CD4-positive, alpha-beta T cell treated with Interleukin-17A for 1 hour (primary cell): ENCODE data around the gene RGS4.
A peak's percentile ranks its signal among the peaks of the same experiment; 100 is the strongest.
"Not testable (repeated sequence)": the region's sequence is repeated elsewhere in the genome, so short reads cannot be mapped to it uniquely, and the experiment has no call there.

Experiments used
- DNase-seq: peaks from one replicate; pipeline ENCODE4 v3.0.0-alpha.2; 2020

RGS4 gene

DNA sequence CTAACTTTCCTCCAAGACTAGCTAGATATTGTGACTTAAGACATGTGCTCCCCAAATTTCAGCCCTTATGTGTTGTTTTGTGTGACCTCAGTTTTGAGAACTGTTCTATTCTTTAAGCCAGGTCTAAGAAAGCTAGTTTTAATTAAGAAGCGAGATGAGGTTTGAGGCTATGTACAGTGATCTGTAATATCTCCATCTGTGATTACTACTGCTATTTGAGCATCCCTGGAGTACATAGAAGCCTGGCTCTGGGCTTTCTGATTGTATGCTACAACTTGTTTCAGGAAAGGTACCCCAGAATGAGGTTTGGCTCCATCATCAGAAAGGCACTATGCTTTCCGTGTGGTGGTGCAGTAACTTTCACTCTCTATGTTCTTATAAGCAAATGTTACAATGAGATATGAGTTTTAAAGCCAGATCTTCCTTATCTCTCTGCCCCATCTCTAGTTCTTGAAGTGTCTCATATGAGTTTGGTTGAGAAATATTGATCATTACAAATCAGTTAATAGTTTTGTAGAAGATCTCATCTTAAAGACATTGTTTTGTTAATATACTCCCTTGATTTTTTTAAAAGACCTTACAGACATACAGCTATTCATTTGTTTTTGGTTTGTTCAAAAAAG, 605 bp downstream of the RGS4 start:
- DNase-seq, result no peak

DNA sequence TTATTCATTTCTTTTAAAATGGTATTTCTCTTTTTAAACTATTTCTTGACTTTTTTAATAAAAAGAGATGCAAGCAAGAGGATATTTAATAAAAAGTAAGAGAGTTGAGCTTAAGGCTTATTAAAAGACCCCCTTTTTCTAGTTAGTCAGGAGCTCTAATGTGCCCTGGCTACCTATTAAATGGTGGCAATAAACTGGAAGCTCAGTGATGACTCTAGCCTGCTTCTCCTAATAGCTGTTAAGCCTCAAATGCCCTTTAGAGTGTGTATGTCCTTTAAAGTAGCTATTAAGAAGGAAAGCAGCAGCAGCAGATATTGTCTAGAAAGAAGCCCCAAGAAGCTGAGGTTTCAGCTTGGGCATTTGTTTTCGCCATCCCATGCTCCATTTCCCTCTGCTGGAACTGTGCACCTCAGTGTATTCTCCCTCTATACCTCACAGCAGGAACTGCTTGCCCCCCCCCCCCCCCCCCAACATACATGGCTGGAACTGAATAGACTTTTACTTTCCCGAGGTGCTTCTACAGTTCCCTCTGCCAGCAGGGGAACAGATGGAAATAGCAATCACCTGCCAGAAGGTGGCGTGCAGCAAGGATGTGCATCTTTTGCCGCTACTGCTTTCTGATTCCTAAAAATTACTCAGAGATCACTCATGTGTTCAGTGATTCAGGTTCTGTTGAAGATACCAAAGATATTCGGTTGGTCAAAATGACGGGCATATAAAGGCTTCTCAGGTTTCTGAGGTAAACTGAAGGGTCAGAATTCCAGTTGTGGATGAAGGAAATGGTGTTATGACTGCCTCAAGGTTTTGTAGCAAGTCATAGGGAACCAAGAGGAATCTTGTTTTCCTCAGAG, 2.5 kb downstream of the RGS4 start:
- DNase-seq, result peak; percentile 34

DNA sequence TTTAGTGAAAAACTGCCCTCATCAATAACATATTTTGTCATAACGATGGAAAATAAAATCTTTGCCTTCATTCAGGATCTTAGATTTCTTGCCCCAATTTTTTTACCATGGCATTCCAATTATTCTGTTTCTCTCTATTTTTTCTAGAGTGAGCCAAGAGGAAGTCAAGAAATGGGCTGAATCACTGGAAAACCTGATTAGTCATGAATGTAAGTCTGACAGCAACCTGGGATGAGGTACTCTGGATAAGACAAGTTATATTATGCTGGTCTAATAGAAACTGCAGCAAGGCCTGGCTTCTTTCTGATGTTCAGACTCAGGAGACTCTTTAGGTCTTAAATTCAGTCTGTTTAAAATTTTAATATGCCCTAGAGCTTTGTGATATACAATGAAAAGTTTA, 3.5 kb downstream of the RGS4 start:
- DNase-seq, result no peak

DNA sequence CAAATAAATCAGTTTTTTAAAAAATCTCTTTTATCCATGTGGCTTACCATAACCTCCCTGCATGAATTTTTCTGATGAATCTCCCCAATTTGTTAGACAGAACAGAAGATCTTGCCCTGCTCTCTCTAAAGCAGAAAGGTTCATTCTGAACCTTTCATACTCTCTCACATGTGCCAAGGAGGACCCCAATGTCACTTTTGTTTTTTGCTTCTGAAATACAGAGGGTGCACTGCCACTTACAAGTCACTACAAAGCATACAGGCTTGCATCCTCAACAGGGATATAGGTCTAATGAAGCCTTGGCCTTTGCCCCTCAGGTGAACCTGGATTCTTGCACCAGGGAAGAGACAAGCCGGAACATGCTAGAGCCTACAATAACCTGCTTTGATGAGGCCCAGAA, 4.8 kb downstream of the RGS4 start:
- DNase-seq, result no peak

DNA sequence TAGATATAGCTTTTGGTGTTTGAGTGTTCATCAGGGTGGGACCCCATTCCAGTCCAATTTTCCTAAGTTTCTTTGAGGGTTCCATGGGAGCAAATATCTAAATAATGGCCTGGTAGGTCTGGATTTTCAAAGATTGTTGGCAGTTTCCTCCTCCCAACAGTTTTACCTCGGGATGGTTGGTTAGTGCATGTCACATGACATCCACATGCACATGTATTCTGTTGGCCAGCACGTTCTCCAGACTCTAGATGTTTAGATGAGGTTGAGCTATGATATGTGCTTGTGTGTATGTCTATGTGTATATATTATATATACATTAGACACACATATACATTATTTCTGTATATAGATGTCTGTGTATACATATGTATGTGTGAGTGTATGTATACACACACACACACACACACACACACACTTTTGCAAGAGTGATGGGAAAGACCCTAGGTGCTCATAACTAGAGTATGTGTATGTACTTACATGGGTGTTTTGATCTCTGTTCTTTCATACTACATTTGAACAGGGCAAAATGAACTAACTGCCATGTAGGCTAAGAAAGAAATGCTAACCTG, 5.6 kb downstream of the RGS4 start:
- DNase-seq, result no peak

DNA sequence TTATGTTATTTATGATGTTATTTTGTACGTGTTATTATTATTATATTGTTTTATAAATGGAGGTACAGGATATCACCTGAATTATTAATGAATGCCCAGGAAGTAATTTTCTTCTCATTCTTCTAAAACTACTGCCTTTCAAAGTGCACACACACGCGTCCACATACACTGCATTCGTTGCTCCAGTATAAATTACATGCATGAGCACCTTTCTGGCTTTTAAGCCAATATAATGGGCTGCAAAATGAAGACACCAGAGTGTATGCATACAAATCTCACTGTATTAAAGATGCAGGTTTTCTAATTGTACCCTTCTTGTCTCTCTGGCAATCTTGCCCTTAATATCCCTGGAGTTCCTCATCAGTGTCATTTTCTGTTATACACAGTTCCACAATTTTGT, 6.9 kb downstream of the RGS4 start:
- DNase-seq, result no peak

DNA sequence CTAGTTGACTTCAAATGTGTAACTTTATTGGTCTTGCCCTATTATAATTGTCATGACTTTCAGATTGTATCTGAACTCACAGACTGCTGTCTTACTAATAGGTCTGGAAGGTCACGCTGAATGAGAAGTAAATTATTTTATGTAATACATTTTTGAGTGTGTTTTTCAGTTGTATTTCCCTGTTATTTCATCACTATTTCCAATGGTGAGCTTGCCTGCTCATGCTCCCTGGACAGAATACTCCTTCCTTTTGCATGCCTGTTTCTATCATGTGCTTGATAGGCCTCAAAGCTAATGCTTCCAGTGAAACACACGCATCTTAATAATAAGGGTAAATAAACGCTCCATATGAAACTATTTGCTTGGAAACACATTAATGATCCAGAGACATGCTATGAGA, 7.3 kb downstream of the RGS4 start:
- no peak for DNase-seq

DNA sequence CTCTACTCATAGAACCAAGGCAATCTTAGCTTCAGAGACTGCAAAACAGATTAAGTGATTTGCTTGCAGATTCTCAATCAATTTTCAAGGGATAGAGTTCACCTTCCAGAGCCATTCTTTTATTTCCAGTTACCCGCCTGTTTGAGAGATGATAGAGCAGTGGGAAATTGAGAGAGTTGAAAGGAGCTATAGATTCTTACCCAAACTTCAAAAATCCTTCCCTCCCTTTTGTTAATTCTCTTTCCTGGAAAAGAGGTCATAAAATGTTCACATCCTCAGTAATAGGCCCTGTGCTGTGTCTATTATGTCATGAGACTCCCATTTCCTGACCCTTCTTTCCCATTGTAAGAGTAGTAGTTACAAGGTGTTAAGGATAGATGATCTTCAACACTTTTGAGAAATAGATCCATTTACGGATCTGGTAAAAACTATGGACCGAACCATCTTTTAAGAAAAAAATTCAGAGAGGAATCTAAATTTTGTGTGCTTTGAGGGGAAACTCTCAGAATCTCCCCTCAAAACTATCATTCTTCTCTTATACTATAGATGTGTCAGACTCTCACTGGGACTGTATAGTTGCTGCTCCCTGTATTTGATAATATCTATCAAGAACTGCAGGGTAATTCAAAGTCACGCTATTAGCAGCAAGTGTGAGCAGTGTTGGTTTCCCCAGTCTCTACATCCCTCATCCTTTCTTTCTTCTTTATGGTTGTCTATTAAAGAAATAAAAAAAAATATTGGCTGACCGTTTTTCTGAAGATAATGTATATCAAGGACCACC, 8.0 kb downstream of the RGS4 start:
- no peak for DNase-seq

DNA sequence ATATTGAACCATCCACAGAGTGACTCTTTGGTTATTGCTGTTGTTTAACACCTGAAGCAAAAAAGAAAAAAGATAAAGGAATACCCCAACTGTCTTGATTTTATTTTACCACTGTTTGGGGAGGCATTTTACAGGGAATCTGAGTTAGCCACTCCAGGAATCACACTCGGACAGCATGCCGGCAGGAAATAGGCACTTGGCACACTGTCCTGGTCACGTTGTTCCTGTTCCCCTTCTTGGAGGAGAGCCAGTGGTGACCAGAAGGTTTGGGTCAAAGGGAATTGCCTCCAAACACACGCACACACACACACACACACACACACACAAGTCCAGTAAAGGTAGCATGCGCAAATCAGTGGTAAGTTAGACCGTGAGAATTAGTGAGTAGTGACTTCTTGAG, 13.8 kb downstream of the RGS4 start:
- no peak for DNase-seq

DNA sequence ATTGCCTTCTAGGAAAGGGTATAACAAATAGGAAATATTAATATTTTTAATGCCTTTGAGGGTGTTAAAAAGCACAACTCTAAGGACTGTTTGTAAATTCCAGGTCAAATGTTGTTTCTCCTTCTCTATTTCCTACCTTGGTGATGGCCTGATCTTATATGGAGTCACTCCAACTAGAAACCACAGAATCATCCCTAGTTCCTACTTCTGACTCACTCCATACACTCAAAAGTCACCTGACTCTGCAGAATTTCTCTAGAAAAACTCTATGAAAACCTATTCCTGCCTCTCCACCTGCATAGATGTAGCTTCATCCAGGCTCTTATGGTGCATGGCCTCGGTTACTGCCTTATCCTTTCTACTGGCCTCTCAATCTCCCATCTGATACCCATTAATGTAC, 14.5 kb downstream of the RGS4 start:
- DNase-seq, result no peak

DNA sequence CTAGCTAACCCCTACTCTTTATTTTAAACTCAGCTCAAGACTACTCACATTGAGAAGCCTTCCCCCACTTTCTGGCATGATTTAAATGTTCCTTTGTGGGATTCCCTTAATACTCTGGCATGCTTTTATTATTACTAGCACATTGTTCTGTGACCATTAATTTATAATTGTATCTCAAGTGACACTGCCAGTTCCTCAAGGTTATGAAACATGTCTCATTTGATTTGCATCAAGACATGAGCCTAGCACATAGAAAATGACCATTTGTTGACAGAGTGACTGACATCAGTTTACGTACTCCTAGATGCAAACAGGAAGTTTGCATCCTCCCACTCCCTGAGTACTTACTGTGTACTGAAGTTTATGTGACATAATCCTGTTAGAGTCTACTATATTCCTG, 15.2 kb downstream of the RGS4 start:
- DNase-seq, result no peak

DNA sequence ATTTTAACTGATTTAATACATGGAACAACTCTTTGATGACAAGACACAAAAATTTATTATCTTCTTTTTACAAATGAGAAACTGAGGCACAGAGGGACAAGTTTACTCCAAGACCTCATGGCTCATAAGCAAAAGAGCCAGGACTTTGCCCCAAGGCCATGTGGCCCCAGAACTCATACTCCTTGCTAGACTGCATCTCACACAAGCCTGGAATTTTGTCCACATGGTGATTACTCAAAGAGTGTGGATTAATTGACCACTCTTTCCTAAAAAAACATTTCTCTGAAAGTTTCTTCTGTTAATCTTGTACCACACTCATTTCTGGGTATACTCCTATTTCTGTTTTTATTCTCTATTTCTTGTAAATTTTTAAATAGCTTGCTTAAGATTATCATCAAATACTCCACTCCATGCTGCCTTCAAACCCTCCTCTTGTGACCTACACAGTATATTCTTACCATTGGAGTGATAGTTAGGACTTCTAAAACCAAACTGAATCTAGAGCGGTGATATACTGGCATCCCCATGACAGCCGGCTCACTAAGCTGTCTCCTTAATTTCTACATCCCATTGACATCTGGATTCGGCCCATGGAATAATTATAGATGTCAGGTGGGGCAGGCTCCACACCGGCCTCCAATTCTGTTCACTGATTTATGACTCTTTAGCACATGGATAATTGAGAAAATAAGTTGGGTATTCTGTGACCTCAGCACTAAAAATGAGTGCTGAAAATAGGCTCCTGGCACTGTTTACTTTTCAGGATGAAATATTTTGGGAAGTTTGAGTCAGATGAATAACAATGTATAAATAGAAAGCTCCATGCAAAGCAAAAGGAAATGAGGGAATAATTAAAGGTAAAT, 16.1 kb downstream of the RGS4 start:
- DNase-seq, result no peak

DNA sequence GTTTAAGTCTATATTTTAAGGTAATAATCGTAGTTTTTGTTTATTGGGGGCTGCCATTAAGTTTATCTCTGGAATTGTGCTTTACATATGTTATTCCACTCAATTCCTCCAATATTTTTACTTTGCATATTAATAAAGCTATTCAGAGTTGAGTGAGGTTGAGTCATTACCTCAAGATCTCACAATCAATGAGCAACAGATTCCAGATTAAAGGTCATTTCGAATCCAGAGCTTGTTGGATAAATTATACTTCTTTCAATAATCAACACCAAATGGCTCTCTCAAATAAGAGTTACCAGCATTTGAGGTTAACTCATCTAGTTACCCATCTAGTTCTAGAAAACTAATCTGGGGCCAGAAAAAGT, 16.7 kb downstream of the RGS4 start:
- DNase-seq, result no peak

DNA sequence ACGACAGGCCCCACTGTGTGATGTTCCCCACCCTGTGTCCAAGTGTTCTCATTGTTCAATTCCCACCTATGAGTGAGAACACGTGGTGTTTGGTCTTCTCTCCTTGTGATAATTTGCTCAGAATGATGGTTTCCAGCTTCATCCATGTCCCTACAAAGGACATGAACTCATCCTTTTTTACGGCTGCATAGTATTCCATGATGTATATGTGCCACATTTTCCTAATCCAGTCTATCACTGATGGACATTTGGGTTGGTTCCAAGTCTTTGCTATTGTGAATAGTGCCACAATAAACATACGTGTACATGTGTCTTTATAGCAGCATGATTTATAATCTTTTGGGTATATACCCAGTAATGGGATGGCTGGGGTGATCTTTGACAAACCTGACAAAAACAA, 20.0 kb downstream of the RGS4 start:
- not testable (repeated sequence) for DNase-seq

DNA sequence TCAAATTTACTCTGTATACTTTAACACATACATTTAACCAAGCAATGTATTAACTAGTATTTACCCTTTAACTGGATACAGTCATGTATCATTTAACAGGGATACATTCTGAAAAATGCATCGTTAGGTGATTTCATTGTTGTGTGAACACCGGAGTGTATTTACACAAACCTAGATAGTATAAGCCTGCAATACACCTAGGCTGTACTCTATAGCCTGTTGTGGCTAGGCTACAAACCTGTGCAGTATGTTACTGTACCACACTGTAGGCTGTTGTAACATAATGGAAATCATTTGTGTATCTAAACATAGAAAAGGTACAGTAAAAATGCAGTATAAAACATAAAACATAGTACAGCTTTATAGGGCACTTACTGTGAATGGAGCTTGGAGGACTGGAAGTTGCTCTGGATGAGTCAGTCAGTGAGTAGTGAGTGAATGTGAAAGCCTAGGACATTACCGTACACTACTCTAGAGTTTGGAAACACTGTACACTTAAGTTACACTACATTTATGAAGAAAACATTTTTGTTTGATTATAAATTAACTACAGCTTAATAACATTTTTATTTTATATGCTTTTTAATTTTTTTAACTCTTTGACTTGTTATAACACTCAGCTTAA, 21.3 kb downstream of the RGS4 start:
- no peak for DNase-seq

DNA sequence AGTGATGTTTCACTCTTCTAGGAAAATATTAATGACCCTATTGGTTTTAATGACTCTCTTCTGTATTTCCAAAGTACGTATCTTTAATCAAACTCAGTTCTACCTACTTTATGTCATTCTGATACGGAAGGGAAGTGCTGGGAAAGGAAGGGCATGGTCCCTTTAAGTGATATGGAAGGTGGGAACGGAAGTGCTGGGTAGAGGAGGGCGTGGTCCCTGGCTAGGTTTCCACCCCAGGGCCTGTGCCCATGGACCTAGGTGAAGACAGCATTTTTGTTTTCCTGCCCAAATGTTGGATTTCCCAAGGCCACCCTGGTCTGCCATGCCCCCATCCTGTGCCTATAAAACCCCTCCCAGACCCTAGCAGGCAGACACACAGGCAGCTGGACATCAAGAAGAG, 24.0 kb downstream of the RGS4 start:
- no peak for DNase-seq

DNA sequence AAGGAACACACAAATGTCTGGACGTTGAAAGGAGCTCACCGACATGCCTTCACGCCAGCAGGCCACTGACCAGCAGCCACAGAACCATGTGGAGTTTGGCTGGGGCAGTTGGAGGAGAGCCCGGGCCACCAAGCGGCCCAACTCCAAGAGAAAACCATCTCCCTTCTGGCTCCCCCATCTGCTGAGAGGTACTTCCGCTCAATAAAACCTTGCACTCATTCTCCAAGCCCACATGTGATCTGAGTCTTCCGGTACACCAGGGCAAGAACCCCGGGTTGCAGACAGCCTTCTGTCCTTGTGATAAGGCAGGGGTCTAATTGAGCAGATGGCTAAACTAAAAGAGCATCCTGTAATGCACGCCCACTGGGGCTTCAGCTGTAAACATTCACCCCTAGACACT, 24.4 kb downstream of the RGS4 start:
- no peak for DNase-seq

DNA sequence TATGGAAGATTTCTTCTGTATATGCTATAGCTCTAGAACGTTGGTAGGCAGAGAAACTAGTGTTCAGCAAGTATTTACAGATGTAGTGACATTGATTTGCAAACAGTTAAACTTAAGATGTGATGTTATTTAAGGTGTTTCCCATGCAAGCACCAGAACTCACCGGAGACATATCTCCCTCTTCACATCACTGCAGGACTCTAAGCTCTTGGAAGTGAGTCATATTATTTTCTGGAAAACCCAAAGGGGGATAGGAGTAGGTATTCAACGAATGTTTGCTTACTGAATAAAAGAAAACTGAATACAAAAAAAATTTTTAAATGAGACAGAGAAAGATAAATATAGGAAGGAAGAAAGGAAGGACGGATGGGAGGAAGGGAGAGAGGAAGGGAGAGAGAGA, 25.0 kb downstream of the RGS4 start:
- no peak for DNase-seq

DNA sequence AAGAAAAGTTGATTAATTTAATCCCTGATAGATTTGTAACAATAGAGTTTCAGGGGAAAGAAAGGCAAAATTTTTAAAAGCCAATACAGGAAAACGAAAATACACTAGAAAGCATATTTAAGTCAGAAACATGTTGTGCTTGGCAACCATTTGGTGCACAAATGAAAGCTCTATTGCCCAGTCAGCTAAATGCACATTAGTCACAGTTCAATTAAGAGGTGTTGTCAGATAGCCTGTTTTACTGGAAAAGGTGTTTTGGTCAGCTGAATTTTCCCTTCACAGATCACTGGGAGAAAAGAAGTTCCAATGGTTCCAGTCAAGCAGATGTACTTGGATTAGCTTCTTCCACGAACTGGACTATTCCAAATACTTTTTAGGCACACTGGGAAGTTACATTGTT, 25.4 kb downstream of the RGS4 start:
- DNase-seq, result no peak

DNA sequence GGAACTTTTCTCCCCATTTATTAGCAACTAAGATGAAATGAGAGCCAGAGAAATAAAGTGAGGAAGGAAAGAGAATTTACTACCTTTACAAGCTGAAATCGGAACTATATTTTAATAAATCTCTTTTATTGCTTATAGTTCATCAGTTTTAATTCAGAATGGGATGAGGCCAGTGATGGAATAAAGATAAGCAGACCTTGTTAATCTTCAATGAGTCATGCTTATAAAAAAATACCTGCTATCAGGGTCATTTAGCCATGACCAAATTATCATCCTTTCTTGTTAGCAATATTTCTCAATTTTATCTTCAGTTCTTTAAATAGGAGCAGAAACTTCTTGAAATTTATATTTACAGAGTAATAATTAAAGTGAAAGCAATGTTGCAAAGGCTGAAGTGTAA, 26.1 kb downstream of the RGS4 start:
- DNase-seq, result no peak

DNA sequence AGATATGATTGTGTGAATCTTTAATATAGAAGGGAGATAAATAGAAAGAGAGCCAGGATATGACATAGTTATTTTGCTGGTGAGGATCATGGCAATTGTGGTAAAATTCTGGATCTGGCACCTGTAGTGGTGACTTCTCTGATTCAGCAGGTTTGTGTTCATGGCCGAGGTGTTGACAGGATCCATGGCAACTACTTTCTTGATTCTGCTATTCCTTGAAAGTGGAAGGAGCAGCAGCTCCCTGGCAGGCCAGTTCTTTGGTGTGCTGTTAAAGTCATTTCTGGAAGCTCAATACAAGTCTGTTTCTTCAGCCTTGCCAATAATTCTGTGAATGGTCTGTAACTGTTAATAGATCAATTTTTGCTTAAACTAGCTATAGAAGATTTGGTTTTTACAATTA, 33.4 kb downstream of the RGS4 start:
- no peak for DNase-seq

DNA sequence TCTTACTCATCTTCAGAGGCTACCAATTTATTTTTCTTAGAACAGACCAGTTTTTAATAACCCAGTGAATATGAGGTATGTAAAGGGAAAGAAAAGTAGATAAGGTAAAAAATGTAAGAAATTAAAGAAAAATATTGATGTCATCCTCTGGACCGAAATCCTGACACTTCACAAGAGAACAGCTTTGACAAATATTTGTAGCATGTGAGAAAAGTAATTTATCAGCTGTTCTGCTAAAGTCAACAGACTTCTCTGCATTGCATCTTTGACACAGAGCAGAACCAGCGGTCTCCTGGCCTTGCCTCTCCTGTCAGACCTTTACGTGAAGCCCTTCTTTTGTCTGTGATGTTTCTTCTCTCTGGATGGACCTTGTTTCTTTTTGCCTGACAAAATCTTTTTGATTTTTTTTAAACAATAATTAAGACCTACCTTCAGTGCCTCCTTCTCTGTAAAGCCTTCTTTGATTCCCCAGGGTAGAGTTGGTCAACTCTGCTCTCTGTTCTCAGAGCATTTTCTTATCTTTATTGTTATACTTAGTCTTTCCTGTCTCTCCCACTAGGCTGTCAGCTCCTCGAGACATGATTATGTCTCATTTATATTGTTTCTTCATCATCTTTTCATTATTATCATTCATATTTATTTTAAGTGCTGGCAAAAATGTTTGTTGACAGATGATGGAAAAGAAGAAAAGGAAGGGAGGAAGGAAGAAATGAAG, 35.4 kb downstream of the RGS4 start:
- DNase-seq, result no peak
